HG02981 (cell line): Measurements from ENCODE around the gene SBNO1.
A peak's percentile ranks its signal among the peaks of the same experiment; 100 is the strongest.

ENCODE experiments used
- ATAC-seq: cut with Tn5 transposase; IDR thresholded peaks from one replicate; pipeline ENCODE4 v1.9.1; 2021; ENCODE audit warnings: mild to moderate bottlenecking, moderate library complexity; ENCODE audit not compliant: unreplicated experiment

Gene SBNO1

DNA sequence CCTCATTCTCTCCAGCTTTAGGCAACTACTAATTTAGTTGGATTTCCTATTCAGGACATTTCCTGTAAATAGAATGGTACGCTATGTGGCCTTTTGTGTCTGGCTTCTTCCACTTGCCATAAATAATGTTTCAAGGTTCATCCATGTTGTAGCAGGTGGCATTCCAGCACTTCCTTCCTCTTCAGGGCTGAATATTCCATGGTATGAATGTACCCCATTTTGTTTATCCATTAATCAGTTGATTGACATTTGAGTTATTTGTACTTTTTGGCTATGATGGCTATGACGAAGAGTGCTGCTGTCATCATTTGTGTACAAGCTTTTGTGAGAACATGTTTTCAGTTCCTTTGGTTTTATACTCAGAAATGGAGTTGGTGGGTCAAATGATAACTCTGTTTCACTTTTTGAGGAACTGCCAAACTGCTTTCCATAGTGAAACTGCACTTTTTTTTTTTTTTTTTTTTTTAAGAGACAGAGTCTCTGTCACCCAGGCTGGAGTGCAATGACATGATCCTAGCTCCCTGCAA is 86.5 kb downstream of the SBNO1 start:
- ATAC-seq = peak; percentile 85

DNA sequence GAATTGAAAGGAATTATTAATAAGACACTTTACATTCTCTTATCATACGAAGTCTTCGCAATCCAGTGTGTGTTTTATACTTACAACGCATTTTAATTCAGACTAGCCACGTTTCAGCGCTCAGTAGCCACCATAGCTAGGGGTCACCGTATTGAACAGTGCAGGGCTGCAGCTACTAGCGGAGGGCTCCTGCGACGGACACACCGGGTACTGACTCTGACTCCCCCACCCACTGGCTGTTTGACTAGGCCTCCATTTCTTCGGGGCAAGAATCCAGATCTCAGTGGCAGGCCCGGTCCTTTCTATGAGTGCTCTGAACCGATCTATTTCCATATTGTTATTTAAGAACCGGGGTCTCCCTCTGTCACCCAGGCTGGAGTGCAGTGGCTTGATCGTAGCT is 91.5 kb downstream of the SBNO1 start:
- ATAC-seq = no peak

DNA sequence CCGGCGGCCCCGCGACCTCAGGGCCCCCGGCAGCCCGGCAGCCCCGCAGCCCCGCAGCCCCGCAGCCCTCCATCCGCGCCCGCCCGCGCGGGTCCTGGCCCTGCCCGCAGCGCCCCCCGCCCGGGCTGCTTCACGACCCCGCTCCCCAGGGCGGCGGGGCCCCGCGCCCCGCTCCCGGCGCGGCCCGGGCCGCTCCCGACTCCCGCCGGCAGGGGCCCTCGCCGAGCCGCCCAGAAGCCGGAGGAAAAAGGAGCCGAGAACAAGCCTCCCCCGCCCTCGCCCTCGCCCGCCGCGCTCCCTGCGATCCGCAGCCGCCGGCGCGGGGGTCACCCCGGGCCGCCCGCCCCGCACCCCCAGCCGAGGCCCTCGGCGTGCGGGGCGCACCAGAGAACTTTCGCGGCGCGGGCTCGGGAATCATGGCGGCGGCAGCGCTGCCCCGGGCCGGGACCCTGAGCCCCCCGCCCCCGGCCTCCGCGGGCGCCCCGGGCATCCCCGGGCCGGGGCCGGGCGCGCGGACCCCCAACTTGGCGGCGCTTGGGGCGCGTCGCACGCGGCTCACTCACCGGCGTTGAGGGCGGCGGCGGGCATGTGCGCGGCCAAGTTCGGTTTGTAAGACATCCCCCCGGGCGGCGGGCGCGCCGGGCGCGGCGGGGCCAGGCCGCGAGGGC is 93.5 kb downstream of the SBNO1 start:
- ATAC-seq = peak; percentile 59

DNA sequence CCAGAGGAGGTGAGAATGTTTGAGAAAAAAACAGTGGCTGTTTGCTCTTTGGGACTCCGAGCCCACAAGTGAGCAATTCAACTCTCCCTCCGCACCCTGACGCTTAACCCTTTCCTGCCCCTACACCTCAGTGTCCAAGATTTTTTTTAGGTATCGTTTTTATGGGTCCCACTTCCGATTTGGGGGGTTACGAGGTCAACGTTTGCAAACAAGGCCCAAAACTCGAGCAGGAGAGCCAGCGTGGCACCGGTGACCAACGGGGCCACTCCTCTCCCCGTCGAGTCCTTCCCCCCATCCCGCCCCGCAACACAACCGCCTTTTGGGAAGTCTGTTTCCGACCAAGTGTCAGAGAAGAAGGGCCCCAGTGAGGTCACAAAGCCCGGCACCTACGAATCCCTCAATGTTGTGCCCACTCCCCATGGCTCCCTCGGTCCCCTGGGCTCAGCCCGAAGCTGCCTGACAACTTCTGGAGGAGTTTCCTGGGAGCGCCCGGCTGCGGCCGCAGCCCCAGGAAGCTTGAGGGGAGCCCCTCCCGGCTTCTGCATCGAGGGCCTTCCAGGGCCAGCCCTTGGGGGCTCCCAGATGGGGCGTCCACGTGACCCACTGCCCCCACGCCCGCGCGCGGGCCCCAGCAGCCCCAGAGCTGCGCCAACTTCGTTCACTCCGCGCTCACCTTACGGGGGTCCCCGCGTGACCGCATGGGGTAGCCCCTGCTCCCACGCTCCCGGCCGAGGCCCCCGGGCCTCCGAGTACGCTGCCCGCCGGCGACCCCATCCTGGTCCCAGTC is 94.2 kb downstream of the SBNO1 start:
- ATAC-seq = peak; percentile 4

DNA sequence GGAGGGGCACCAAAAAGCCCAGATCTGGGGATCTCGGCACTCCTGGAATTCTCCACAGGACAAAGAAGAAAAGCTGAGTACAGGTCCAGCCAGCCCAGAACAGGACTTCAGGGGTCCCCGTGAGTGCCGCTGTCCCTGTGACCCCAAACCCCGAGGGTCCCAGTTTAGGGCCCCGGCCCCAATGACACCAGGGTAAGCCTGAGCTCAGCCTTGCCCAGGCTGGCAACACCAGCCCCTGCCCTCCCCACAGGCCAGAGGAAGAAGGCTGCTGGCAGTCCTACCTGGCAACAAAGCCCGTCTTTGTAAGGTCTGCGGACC is 94.8 kb downstream of the SBNO1 start:
- no peak for ATAC-seq

DNA sequence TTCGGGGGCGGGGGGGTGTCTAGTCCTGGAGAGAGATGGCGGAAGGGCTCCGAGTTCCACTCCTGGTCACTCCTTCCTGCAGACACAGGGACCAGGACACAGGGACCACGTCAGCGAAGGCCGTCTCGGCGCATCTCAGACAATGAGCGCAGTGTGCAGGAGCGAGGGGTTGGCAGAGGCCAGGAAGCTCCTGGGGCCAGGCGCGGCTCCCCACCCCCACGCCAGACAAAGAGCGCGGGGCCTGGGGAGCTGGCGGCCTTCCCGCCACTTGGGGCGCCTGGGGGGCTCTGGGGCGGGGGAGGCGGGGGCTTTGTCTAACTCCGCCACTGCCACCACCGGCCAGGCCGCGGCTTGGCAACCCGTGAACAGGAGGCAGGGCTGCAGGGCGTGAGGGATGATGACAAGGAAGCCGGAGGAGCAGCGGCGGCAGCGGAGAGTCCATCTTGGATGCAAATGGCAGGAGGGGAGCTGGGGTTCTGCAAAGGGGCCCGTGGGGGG is 95.2 kb downstream of the SBNO1 start:
- ATAC-seq = no peak

DNA sequence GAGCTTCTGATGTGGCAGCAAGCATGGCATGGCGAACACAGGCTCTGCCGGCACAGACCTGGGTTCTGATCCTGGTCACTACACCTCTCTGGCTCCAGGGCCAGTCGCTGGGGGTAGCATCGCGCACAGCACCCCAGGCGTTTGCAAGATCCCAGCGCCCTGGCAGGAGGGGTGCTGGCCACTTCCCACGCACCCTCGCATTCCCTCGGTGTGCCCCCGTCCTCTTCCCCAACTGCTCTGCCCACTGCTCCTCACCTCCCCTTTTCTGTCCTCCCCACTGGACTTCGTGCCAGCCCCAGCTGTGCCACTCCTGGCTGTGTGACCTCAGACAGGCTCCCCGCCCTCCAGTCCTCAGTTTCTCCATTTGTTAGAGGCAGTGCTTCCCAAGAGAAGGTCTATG is 95.8 kb downstream of the SBNO1 start:
- no peak for ATAC-seq

DNA sequence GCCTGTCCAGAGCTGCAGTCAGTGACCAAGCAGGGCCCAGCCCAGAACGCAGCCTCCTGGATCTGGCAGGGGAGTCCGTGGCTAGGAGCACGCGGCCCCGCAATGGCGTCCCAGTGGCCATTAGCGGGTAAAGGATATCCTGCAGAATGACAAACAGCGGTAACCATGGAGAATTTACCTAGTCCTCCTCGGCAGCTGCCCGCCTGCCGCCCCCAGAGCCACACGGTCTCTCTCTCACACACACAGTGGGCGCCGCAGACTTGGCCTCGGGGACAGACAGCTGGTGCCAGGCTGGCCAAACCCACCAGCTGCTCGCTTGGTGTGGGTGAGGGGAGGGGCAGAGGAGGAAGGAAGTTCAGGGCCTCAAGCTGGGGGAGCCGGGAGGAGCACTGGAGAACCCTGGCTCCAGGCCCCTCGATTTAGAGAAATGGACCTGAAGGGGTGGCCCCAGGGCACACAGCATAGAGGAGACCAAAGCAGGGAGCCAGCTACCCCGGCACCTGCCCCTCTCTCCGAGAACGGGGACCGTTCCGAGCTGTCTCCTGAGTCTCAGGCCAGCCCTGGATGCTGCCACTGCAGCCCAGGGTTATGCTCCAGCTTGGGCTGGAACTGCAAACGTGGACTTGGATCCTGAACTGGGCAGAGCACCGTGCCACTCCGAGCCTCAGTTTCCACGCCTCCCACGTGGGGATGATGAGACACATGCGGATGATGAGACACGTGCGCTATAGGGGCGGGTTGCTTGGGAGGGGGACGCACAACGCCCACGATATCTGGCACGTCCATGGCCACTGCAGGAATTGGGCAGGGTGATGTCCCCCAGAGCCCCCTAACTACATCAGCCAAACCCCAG is 96.4 kb downstream of the SBNO1 start:
- no peak for ATAC-seq

DNA sequence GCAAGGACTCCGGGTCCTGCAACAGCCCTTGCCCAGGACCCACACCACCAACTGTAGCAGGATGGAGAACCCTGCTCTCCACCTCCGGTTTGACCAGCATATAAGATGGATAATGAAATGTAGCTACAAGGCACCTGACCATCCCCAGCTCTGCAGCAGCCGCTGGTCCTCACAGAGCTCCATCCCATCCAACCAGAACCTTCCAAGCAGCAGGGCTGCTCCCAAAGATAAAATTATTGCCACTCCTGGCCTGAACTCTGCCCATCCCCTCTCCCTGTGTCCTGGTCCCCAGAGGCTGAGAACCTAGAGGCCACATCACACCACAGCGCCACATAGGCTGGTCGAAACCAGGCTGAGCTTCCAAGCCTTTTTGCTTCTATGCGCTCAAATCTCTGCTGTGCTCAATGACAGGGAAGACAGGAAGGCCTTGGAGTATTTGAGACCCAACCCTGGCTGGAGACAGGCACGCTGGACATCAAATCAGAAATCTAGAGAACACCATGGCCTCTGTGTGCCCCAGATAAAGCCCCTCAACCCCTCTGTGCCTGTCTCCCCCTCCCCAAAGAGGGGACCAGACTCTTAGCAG is 97.2 kb downstream of the SBNO1 start:
- ATAC-seq = no peak

DNA sequence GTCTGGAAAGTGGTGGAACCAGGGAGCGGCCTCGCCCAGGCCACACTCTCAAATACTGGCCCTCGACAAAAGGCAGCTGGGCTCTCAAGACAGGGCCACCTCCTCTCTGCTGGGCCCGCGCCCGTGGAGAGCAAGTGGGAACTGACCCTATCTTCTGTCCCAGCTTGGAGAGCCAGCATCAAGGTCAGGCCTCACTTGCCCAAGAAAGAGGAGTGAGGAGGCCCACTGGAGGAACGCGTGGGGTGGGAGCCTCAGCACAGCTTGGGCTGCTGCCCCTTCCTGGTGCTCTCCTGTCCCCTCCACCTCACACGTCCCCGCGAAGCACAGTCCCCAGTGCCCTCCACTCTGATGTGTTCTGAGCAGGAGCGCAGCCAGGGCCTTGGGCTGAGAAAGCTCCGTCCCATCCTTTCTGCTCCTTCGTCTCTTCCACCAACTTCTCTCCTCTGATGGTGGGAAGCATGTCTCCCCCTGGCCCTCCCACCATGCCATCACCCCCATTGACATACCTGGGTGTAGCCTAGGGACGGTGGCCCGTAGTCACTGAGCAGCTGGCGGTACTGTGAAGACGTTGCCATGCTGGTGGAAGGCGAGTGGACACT is 97.9 kb downstream of the SBNO1 start:
- ATAC-seq = no peak

DNA sequence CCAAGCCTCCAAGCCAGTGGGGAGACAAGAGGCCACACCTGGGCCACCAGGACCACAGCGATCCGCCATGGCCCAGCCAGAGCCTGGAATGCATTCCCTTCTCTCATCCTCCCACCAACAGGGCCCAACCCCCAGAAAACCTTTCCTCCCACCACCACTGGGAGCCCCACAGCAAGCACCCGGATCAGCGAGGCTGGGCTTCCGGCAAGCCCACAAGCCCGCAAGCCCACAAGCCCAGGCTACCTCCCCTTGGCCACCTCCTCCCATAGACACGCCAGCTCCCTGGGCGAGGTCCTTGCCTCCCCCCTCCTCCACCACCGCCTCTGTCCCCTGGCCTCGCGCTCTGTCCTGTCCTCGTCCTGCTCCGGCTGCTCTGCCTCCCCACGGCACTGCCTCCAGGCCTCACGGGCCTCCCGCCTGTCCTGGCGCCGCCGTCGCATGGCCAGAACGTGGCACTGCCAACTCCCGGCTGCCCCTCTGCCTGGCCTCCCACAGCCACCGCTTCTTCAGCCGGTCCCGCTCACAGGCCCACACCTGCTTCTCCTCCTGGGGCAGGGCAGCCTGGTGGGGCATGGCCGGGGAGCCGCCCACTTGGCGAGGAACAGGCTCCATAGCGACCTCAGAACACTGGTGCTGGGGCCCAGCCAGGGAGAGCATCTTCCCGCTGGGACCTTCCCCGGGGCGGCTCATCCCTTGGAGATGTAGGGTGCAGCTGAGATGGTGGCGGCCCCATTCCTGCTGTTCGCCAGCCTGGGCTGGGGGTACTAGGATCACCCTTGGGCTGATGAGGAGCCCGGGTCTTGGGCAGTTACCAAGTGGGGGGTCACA is 98.6 kb downstream of the SBNO1 start:
- ATAC-seq = no peak

DNA sequence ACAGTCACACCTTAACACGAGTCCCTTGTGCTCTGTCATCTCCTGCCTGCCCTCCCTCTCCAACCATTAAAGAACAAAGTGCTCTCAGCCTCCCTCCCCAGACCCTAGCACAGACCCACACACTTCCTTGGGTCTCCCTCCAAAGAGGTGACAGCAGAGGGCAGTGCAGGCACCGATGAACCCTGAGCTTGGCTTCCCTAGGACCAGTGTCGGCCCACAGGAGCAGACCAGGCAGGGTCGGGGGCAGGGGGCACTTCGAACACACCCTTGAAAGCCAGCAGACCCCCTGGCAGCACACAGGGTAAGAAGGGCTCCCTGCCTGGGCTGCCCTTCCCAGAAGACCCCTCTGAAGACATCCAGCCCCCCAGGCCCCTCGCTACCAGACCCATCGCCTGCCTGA is 100.0 kb downstream of the SBNO1 start:
- no peak for ATAC-seq

DNA sequence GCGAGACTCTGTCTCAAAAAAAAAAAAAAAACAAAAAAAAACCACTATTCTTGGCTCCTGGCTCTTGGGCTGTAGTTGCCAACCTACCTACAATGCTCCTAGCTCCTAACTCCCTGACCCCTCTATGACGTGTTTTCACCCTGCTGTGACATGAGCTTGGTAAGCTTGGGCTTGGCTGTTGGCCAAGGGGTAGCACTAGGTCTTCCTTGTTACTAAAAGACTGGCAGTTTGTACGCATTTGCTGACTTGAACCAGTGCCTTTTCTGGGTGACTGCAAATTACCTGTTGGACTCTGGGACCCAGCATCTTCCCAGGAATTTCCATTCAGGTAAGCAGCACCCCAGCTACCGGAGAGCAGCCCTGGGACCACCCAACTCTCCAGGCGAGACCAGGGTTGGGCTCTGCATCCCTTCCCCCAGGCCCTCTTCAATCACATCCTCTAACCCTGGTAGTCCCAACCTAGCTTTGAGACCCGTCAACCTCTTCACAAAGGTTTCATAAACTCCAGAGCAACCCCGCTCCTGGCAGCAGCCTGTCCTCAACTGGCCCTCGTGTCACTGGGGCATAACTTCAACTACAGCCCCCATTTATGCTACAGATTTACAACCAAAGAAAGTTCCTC is 101.3 kb downstream of the SBNO1 start:
- no peak for ATAC-seq

DNA sequence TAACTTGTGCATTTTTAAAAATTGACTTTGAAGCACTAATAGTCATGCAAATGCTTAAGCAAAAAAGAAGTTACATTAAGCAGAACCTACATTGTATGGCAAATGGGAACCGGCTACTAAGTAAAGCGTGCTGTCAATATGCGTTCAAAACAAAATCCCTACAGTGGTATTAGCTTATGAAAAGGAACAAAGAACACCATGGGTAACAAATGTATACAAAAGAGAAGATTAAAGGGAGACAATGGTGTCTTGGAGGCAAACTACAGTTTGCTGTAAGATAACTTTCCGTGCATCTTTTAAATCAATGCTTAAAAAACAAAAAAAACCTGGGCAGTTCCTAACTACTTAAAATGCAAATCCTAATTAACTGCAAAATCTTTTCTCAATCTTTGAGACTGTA is 103.5 kb downstream of the SBNO1 start:
- ATAC-seq = no peak

DNA sequence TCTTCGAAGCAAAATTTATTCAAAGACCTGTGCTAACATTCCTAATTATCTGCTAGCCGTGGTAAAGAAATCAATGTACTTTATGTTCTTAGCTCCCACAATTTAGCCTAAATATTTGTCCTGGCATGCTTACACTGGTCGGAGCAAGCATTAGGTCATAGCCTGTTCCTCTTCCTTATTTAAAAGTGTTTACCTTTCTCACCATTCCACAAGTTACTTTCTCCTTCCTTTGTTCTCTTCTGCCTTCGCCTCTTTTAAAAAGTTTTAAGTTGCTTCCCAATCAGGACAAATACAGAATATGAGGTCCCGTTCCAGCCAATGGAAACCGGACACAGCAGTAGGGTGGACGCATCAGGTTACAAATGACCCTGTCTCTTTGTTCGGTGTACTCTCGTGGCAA is 104.6 kb downstream of the SBNO1 start:
- no peak for ATAC-seq

DNA sequence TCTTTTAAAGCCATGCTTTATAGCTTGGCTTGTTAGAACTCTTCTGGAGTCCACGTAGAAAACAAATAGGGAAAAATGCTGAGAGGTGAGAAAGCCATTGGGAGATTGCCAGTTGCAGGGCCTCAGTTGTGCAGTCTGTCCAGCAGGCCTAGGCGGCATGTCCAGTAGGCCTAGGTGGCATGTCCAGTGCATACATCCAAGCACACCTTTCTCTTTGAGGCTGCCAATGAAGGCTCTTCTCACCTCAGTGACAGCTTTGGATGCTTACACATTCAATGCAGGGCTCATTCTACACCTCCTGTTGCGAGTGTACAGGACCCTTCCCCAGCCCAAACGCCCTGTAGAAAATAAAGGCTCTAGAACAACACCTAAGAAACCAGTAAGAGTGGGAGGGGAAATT is 106.1 kb downstream of the SBNO1 start:
- ATAC-seq = no peak

DNA sequence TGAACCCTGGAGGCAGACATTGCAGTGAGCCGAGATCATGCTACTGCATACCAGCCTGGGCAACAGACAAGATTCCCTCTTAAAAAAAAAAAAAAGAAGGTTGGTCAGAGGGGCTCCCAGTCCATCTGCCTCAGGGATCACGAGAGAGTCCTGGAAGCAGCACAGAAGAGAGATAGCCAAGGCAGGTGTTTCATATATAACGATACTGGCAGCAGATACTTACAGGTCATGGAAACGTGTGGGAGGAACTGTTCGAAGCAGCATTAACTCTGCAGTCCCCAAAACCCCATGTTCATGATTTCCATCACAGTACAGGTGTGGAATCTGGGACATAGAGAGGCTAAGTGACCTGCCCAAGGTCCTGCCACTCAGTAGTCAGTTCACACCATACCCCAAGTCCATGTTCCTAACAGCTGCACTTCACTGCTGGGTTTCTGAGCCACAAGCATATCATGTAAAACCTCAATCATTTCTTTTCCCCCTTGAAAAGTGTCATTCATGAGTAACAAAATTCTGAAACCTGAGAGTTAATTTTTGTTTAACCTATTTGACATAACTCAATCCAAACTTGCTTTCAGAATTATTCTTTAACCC is 109.7 kb downstream of the SBNO1 start:
- no peak for ATAC-seq

DNA sequence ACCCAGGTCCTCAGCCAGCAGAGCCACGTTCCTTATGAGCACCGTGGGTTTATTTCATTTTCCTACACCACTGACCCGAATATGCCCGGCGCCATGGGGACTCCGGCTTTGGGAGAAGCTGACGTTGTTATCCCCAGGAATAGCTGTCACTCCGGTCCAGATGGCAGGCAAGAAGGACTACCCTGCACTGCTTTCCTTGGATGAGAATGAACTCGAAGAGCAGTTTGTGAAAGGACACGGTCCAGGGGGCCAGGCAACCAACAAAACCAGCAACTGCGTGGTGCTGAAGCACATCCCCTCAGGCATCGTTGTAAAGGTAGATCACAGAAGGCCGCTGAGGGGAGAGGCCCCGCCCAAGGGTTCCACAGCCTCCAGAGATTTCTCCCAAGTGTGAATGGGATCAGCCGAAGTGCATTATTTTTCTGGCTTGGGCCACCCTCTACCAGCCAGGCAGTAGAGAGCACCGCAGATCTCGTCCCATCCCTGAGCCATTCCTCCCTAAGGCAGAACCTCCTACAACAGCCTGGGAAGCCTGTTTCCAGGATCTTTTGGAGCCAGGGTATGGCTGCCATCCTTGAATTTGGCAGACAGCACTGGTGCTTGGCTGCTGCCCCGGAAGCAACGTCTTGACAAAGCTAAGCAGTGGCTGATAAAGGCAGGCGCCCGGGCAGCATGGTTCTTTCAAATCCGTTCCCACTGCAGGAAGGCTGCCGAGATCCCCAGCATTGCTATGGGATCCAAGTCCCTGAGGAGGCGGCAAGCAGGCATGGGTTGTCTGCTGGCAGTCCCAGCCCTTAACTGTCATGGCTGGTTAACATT is 110.8 kb downstream of the SBNO1 start:
- ATAC-seq = no peak
